GM21381 (cell line): ENCODE data around the gene STAG2.
"Not testable (repeated sequence)": the region's sequence is repeated elsewhere in the genome, so short reads cannot be mapped to it uniquely, and the experiment has no call there.

Experiments used
- ATAC-seq: cut with Tn5 transposase; IDR thresholded peaks from one replicate; pipeline ENCODE4 v1.9.1; 2021; ENCODE audit warnings: mild to moderate bottlenecking, moderate library complexity; ENCODE audit not compliant: unreplicated experiment

STAG2 gene

GRCh38 chrX:124030520-124030919 lies 69.0 kb downstream of the STAG2 start:
- ATAC-seq, result peak; percentile 84

GRCh38 chrX:124033821-124034220 lies 72.3 kb downstream of the STAG2 start:
- no peak for ATAC-seq

- ATAC-seq, result no peak
Observed at GRCh38 chrX:124035657-124036056, 74.2 kb downstream of the STAG2 start.

GRCh38 chrX:124042042-124042441 lies 80.5 kb downstream of the STAG2 start:
- ATAC-seq, result no peak

GRCh38 chrX:124045109-124045508 lies 83.6 kb downstream of the STAG2 start:
- no peak for ATAC-seq

- not testable (repeated sequence) for ATAC-seq
Observed at GRCh38 chrX:124084417-124084816, 122.9 kb downstream of the STAG2 start.

- ATAC-seq, result no peak
Observed at GRCh38 chrX:124085063-124085462, 123.6 kb downstream of the STAG2 start.

- no peak for ATAC-seq
Observed at GRCh38 chrX:124086411-124086810, 124.9 kb downstream of the STAG2 start.

GRCh38 chrX:124087000-124087746 lies 125.7 kb downstream of the STAG2 start:
- ATAC-seq, result no peak

- no peak for ATAC-seq
Observed at GRCh38 chrX:124093222-124093621, 131.7 kb downstream of the STAG2 start.

- no peak for ATAC-seq
Observed at GRCh38 chrX:124097116-124097515, 135.6 kb downstream of the STAG2 start.

GRCh38 chrX:124098089-124098488 lies 136.6 kb downstream of the STAG2 start:
- ATAC-seq, result no peak

GRCh38 chrX:124103966-124104365 lies 142.5 kb downstream of the STAG2 start:
- no peak for ATAC-seq

GRCh38 chrX:124104512-124104911 lies 143.0 kb downstream of the STAG2 start:
- not testable (repeated sequence) for ATAC-seq

- ATAC-seq, result no peak
Observed at GRCh38 chrX:124113621-124114600, 152.4 kb downstream of the STAG2 start.

GRCh38 chrX:124117325-124117724 lies 155.8 kb downstream of the STAG2 start:
- ATAC-seq, result no peak

GRCh38 chrX:124125471-124125870 lies 164.0 kb downstream of the STAG2 start:
- no peak for ATAC-seq

GRCh38 chrX:124127496-124127895 lies 166.0 kb downstream of the STAG2 start:
- no peak for ATAC-seq

- ATAC-seq, result not testable (repeated sequence)
Observed at GRCh38 chrX:124132437-124132836, 170.9 kb downstream of the STAG2 start.

- no peak for ATAC-seq
Observed at GRCh38 chrX:124145749-124146148, 184.2 kb downstream of the STAG2 start.

GRCh38 chrX:124151195-124151594 lies 189.7 kb downstream of the STAG2 start:
- ATAC-seq, result no peak
